Glutamatergic neuron (in vitro differentiated cells): Measurements from ENCODE around the gene GNG7. TPM values are rescaled to one million over a fixed set of nuclear protein-coding genes. Genes with fewer than 3 reads are reported as not detected.
"Not testable (repeated sequence)": the region's sequence is repeated elsewhere in the genome, so short reads cannot be mapped to it uniquely, and the experiment has no call there.

ENCODE experiments used
- DNase-seq: peaks from one replicate; pipeline ENCODE4 v3.0.0; 2022
- H3K27ac Mint-ChIP-seq: one replicate; pipeline ENCODE4 v1.8.0; 2020; ENCODE audit warnings: mild to moderate bottlenecking, mixed read lengths, inconsistent platforms; ENCODE audit not compliant: unreplicated experiment
- H3K27me3 Mint-ChIP-seq: one replicate; pipeline ENCODE4 v1.8.0; 2020; ENCODE audit warnings: mild to moderate bottlenecking, moderate library complexity, mixed read lengths, inconsistent platforms; ENCODE audit not compliant: unreplicated experiment
- H3K36me3 Mint-ChIP-seq: one replicate; pipeline ENCODE4 v1.8.0; 2020; ENCODE audit warnings: mild to moderate bottlenecking, mixed read lengths, inconsistent platforms; ENCODE audit not compliant: unreplicated experiment
- H3K4me1 Mint-ChIP-seq: one replicate; pipeline ENCODE4 v1.8.0; 2020; ENCODE audit warnings: mild to moderate bottlenecking, low read depth, mixed read lengths, inconsistent platforms; ENCODE audit not compliant: unreplicated experiment
- H3K4me3 Mint-ChIP-seq: one replicate; pipeline ENCODE4 v1.8.0; 2020; ENCODE audit warnings: mild to moderate bottlenecking, mixed read lengths, inconsistent platforms; ENCODE audit not compliant: unreplicated experiment
- H3K9me3 Mint-ChIP-seq: one replicate; pipeline ENCODE4 v1.8.0; 2020; ENCODE audit warnings: mild to moderate bottlenecking, moderate library complexity, mixed read lengths, inconsistent platforms; ENCODE audit not compliant: unreplicated experiment
- total RNA-seq: library from RNA; stranded (reverse); fragmentation: NEBNext Ultra II Directional; extraction: Animal tissue kit (Norgen Biotek cat#: 25700); gene quantifications from one replicate; pipeline ENCODE4 v1.2.1, GENCODE V29; 2021; ENCODE audit not compliant: unreplicated experiment
- TF ChIP-seq, protein P1 (sequence below): fragments of 200-600 bp; sonication (generic); IDR thresholded peaks from one replicate; pipeline ENCODE4 v1.5.0; 2021; ENCODE audit not compliant: partially characterized antibody, unreplicated experiment

Gene GNG7
- total RNA-seq, 1 donor from 2014 or later: 8.0 TPM

DNA sequence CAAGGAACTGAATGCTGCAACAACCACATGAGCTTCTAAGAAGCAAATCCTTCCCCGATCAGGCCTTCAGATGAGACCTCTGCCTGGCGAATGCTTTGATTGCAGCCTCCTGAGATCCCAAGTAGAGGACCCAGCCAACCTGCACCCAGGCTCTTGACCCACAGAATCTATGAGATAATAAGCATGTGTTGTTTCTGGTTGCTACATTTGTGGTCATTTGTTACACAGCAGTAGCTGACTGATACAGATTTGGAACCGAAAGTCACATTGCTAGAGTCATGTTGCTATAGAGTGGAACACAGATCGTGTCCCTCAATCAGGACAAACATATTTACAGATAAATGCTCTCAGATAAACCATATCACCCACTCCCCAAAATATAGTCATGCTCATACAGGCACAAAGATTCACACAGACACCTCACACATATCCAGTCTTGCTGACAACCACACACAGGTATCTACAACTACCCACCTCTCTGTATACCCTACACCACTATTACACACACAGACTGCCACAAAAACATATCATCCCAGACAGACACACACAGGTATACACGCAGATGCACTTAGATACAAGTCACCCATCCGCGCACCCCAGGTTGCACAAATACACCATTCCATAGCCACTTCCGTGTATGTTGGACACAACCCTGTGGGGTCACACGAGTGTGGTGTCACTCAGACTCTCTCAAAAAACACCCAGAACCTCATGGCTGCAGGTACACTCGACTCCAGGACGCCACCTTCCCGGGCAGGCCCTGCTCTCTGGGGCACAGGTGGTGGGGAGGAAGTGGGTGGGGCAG lies 13.2 kb upstream of the GNG7 start:
- peaks cover 12% of the 10 kb centered on the region for H3K36me3 Mint-ChIP-seq
- H3K4me1 Mint-ChIP-seq: no peaks in the 10 kb centered on the region
- TF ChIP-seq, protein P1, sequence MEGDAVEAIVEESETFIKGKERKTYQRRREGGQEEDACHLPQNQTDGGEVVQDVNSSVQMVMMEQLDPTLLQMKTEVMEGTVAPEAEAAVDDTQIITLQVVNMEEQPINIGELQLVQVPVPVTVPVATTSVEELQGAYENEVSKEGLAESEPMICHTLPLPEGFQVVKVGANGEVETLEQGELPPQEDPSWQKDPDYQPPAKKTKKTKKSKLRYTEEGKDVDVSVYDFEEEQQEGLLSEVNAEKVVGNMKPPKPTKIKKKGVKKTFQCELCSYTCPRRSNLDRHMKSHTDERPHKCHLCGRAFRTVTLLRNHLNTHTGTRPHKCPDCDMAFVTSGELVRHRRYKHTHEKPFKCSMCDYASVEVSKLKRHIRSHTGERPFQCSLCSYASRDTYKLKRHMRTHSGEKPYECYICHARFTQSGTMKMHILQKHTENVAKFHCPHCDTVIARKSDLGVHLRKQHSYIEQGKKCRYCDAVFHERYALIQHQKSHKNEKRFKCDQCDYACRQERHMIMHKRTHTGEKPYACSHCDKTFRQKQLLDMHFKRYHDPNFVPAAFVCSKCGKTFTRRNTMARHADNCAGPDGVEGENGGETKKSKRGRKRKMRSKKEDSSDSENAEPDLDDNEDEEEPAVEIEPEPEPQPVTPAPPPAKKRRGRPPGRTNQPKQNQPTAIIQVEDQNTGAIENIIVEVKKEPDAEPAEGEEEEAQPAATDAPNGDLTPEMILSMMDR: no peak
- H3K9me3 Mint-ChIP-seq: peaks cover 10% of the 10 kb centered on the region
- no peak for DNase-seq
- no peak overlapping the region for H3K27ac Mint-ChIP-seq
- H3K27me3 Mint-ChIP-seq: peaks cover 8% of the 10 kb centered on the region
- H3K4me3 Mint-ChIP-seq: no peak overlapping the region

DNA sequence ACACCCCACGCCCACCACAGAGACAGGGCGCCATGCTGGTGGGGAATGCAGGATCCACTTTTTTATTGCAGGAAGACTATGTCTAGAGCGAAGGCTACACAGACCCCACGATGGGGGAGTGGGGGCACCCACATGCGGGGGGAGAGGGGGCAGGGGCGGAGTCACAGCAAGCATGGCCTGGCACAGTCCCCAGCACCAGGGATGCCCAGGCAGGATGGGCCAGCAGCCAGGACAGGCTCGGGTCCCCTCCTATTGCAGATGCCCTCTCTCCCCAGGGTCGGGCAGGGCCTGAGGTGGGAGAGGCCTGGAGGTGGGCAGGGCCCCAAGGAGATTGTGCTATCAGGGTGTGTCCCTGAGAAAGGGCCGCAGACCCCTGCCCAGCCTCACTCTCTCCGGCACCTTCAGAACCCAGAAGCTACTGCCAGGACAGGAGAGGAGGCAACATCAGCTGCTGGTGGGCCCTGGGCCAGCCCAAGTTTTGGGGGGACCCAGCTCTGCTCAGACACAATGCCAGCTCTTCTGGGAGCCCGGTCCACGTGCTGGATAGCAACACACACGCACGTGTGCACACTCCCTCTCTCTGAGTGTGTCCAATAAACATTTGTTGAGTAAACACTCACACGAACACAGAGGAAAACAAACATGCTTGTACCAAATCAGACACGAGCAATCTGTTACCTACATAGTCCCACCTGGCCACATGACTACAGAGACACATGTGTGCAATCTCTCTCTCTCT lies 12.2 kb upstream of the GNG7 start:
- peaks cover 12% of the 10 kb centered on the region for H3K36me3 Mint-ChIP-seq
- TF ChIP-seq, protein P1: no peak
- peaks cover 10% of the 10 kb centered on the region for H3K9me3 Mint-ChIP-seq
- H3K4me1 Mint-ChIP-seq: no peaks in the 10 kb centered on the region
- peaks cover 6% of the 10 kb centered on the region for H3K27me3 Mint-ChIP-seq
- H3K4me3 Mint-ChIP-seq: no peak overlapping the region
- DNase-seq: no peak
- no peak overlapping the region for H3K27ac Mint-ChIP-seq

DNA sequence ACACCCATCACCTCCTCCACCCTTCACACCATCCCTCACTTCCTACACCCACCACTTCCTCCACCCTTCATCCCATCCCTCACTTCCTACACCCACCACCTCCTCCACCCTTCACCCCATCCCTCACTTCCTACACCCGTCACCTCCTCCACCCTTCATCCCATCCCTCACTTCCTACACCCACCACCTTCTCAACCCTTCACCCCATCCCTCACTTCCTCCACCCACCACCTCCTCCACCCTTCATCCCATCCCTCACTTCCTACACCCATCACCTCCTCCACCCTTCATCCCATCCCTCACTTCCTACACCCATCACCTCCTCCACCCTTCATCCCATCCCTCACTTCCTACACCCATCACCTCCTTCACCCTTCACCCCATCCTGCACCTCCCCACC lies 11.6 kb upstream of the GNG7 start:
- not testable (repeated sequence) for H3K27ac Mint-ChIP-seq, DNase-seq, H3K9me3 Mint-ChIP-seq, H3K4me1 Mint-ChIP-seq, H3K4me3 Mint-ChIP-seq, H3K27me3 Mint-ChIP-seq
- peaks cover 12% of the 10 kb centered on the region for H3K36me3 Mint-ChIP-seq

DNA sequence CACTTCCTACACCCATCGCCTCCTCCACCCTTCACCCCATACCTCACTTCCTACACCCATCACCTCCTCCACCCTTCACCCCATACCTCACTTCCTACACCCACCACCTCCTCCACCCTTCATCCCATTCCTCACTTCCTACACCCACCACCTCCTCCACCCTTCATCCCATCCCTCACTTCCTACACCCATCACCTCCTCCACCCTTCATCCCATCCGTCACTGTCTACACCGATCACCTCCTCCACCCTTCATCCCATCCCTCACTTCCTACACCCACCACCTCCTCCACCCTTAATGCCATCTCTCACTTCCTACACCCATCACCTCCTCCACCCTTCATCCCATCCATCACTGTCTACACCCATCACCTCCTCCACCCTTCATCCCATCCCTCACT lies 10.7 kb upstream of the GNG7 start:
- not testable (repeated sequence) for H3K4me1 Mint-ChIP-seq, DNase-seq, H3K27ac Mint-ChIP-seq, H3K9me3 Mint-ChIP-seq, H3K27me3 Mint-ChIP-seq, H3K4me3 Mint-ChIP-seq
- H3K36me3 Mint-ChIP-seq: peaks cover 12% of the 10 kb centered on the region

DNA sequence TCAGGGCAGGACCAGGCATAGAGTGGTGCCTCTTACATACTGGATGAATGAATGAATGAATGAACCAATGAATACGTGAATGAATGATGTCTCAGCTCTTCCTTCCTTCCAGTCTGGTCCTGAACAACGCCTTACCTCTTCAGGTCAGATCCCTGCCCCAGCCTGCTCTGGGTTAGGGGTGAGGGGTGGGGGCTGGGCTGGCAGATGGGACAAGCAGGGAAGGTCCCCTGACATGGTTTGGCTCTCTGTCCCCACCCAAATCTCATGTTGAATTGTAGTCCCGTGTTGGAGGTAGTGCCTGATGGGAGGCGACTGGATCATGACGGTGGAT lies 9.3 kb upstream of the GNG7 start:
- Mint-ChIP-seq H3K36me3 (peaks cover 12% of the 10 kb centered on the region), H3K4me3 (no peak overlapping the region), H3K4me1 (no peaks in the 10 kb centered on the region), H3K27me3 (peaks cover 3% of the 10 kb centered on the region), H3K9me3 (peaks cover 10% of the 10 kb centered on the region), H3K27ac (no peak overlapping the region)
- TF ChIP-seq, protein P1: no peak
- no peak for DNase-seq
